Fibroblast of mammary gland (primary cell): ENCODE data around the gene ODC1.

Source experiments
- DNase-seq: peaks from one replicate; pipeline ENCODE4 v3.0.0-alpha.2; 2010; ENCODE audit warnings: low read depth
- H3K4me3 ChIP-seq: 2 replicates; pipeline ENCODE4 v1.5.1; 2011; ENCODE audit warnings: low read depth, mild to moderate bottlenecking, low read length, moderate library complexity; ENCODE audit not compliant: control insufficient read depth
- CTCF ChIP-seq: conservative IDR thresholded peaks from 2 replicates; pipeline ENCODE4 v1.5.1; 2011; ENCODE audit warnings: low read depth, low read length, inconsistent platforms; ENCODE audit not compliant: control insufficient read depth, insufficient read depth

Gene ODC1

GRCh38 chr2:10397297-10397875 lies 50.7 kb downstream of the ODC1 start:
- no peak for TF ChIP-seq CTCF
- H3K4me3 ChIP-seq, result no peak overlapping the region
- DNase-seq, result no peak

- DNase-seq, result no peak
- TF ChIP-seq CTCF, result no peak
- H3K4me3 ChIP-seq, result no peak overlapping the region
Measured at GRCh38 chr2:10396464-10396863, 51.7 kb downstream of the ODC1 start.

GRCh38 chr2:10395893-10396292 lies 52.2 kb downstream of the ODC1 start:
- no peak for TF ChIP-seq CTCF
- H3K4me3 ChIP-seq, result no peak overlapping the region

GRCh38 chr2:10393640-10393982 lies 54.5 kb downstream of the ODC1 start:
- no peak overlapping the region for H3K4me3 ChIP-seq
- no peak for TF ChIP-seq CTCF
- DNase-seq, result no peak

More at GRCh38 chr2:10395893-10396292, 52.2 kb downstream of the ODC1 start:
- no peak for DNase-seq

- DNase-seq, result no peak
- no peak for TF ChIP-seq CTCF
- H3K4me3 ChIP-seq, result no peak overlapping the region
Measured at GRCh38 chr2:10392951-10393639, 55.0 kb downstream of the ODC1 start.

GRCh38 chr2:10392548-10392947 lies 55.6 kb downstream of the ODC1 start:
- H3K4me3 ChIP-seq, result no peak overlapping the region
- DNase-seq, result no peak
- no peak for TF ChIP-seq CTCF
